Cardiac septum (tissue), 1 donor: ENCODE data around the gene CREBBP. TPM values are rescaled to one million over a fixed set of nuclear protein-coding genes. Genes with fewer than 3 reads are reported as not detected.
"Not testable (repeated sequence)": the region's sequence is repeated elsewhere in the genome, so short reads cannot be mapped to it uniquely, and the experiment has no call there.

ENCODE experiments used
- DNase-seq: peaks from one replicate; pipeline ENCODE4 v3.0.0-alpha.2; 2020; ENCODE audit warnings: low spot score
- intact Hi-C: fragments of 100-400 bp; cut with DNase I; formaldehyde crosslinking; loops from one replicate; pipeline ENCODE4 v1.14.0; 2022
- total RNA-seq: library from RNA; stranded (reverse); fragmentation: NEBNext Ultra II Directional; extraction: Animal tissue kit (Norgen Biotek cat#: 25700); gene quantifications from one replicate; pipeline ENCODE4 v1.2.1, GENCODE V29; 2021
- donor health status: DM: no; HTN: no; CAD: no.

The CREBBP gene
- total RNA-seq, 1 donor from 2014 or later: 39.0 TPM

DNA sequence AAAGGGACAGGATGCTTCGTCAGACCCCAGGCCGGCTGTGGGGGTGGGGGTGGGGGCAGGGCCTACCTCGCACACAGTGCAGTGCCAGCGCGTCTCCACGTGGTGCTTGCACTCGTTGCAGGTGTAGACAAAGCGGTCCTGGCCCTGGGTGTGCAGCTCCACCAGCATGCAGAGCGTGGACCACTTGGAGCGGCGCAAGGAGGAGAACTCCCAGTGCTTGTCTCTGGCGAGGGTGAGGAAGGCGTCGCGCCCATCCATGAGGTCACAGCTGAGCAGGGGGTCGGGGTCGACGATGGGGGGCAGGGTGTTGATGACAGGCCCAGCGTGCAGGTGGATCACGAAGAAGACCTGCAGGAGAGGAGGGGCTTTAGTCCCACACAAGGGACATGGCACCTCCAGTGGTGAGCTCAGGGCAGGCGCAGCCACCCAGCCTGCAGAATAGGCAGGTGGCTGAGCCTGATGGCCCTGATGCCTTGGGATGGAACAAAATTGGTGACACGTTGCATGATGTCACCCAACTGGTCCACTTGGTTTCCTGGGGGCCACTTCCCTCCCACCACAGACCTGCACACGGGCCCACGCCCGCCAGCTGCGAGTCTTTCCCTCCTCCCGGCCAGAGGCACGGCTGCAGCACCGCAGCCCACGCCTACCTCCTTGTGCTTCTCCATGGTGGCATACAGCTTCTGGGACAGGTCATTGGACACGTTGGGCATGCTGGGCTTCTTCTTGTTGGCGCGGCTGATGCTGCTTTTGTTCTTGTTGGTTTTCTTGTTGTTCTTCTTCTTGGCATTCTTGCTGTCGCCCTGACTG lies 149.2 kb downstream of the CREBBP start:
- DNase-seq: no peak
- intact Hi-C loops: no loop called here

GRCh38 chr16:3730161-3731125 lies 150.1 kb downstream of the CREBBP start:
- no peak for DNase-seq
- intact Hi-C loops: no loop called here

DNA sequence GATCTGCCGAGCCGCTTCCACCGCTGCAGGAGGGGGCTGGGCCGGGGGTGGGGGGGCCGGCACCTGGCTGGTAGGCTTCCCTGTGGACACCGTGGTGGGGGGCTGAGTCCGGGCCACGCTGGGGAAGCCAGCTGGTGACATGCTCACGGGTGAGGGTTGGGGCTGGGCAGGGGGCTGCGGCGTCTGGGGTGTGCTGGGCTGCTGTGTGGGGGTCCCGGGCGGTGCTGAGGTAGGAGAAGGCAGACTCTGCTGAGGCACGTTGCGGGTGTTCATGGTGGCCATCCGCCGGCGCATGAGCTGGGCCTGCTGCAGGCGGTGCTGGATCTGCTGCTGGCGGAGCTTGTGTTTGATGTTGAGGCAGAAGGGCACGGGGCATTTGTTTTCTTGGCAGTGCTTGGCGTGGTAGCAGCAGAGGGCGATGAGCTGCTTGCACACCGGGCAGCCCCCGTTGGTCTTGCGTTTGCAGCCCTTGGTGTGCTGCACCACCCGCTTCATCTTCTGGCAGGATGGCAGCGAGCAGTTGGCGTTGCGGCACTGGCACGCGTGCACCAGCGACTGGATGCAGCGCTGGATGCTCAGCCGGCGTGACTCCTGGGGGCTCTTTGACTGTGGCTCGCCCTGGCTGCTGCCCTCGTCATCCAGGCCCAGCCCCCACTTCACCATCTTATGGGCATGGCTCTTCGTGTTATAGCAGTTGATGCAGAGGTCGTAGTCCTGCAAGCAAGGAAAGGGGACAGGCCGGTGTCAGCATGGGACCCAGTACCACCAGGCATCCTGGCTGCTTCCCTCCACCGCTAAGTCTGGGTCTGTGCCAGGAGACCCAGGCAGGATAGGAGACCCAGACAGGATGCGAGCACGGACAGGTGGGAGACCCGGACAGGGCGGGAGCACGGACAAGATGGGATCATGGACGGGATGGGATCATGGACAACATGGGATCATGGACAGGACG lies 151.1 kb downstream of the CREBBP start:
- intact Hi-C loops: no loop called here
- no peak for DNase-seq

DNA sequence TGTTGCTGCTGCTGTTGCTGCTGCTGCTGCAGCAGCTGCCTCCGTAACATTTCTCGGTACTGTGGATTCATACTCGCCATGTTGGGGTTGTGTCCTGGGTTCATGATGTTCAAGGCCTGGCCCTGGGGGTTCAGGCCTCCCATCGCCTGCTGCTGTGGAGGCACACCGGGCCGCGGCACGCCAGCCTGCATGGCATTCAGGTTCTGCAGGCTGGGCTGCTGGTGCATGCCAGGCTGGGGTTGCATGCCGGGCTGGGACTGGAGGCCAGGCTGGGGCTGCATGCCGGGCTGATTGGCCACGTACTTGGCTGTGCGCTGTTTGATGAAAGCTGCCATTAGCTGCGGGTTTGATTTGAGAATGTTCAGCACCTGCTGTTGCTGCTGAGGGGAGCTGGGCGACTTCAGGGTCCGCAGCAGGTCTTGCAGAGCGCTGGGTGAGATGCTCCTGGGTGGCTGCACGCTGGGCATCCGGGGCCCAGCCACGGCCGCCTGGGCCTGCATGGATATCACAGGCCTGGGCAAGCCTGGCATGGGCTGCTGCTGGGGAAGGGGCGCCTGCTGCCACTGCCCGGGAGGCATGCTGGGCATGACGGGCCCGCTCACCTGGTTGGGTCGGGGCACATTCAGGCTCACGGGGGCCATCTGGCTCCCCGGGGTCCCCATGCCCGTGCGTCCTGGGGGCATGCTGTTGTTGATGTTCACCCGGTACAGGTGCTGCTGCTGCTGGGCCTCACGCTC lies 151.9 kb downstream of the CREBBP start:
- intact Hi-C loops: no loop called here

DNA sequence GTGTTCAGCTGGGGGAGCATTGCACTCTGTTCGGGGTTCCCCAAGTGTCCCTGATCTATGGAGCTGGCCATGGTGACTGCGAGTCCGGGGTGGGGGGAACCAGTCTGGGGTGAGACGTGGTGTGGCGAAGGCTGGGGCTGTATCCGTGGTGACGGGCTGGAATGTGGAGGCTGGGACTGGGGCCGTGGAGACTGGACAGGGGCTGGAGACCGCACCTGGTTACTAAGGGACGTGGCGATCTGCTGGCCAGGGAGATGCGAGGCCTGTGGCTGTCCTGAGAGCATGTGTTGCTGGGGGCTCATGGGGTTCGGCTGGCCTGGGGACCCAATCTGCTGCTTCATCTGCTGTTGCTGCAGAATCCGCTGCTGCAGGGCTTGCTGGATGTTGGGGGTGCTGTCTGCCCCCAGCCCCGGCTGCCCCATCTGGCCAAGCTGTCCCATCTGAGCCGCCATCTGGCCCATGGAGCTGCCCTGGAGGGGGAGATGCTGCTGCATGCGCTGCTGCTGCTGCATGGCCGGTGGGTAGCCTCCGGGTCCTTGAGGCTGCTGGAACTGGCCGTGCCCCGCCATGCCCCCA lies 152.6 kb downstream of the CREBBP start:
- no peak for DNase-seq
- intact Hi-C loops: no loop called here

More for the DNA sequence above, 151.9 kb downstream of the CREBBP start:
- no peak for DNase-seq

DNA sequence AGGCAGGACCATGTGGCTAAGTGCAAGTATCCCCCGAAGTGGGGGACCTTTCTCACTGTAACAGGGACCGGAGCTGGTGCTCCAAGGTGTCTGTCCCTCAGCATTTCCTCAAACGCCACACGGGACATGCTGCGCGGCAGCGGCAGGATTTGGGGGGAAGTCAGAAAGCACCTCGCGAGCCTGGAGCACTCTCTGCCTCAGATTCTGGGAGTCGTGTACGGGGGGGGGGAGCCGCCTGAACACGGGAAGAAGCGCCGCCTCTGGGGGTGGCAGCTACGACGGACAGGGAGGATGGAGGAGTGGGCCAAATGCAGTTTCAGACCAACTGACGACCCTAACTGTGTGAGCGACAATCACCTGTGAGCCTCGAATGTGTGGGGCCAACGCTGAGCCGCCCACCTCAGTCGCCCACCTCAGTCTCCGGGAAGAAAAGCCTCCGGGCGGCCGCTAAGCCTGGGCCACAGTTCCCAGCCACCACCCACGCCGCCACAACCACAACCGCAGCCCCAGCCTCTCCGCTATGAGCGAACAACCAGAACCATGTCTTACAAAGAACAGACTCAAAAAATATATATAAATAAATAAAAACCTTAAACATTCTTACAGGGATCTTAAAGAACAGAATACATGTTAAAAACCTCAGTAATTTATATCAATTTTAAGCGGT lies 154.4 kb downstream of the CREBBP start:
- intact Hi-C loops: no loop called here
- peak; percentile 41 for DNase-seq

DNA sequence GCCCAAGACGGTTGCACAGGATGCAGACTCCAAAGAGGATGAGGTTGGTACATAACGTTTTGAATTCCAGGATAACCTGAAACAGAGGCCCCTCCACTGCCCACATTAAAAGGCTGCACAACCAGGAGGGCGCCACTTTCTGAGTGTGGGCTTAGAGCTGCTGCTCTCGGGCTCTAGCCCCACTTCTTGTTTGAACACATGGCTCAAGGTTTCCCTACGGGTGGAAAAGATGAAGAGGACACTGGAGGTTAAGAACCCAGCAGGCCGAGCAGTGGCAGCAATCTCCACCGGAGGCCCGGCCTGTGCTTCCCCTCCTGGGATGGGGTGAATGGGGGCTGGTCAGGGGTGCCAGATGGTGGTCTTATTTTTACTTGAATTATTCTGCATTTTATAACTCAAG lies 155.2 kb downstream of the CREBBP start:
- intact Hi-C loops: no loop called here
- DNase-seq: peak; percentile 41

DNA sequence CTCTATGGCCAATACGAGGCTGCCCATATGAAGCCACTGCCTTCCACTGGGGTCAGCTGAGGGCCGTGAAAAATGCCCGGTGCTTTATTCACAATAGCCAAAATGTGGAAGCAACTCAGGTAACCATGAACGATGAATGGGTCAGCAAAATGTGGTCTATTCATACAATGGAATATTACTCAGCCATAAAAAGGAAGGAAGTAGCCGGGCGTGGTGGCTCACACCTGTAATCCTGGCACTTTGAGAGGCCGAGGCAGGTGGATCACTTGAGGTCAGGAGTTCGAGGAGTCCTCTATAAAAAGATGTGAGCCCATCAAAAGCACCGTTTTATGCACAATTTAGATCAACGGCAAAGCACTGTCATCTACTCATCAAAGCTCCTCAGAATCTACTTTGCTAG lies 158.0 kb downstream of the CREBBP start:
- intact Hi-C loops: no loop called here
- DNase-seq: peak; percentile 50

DNA sequence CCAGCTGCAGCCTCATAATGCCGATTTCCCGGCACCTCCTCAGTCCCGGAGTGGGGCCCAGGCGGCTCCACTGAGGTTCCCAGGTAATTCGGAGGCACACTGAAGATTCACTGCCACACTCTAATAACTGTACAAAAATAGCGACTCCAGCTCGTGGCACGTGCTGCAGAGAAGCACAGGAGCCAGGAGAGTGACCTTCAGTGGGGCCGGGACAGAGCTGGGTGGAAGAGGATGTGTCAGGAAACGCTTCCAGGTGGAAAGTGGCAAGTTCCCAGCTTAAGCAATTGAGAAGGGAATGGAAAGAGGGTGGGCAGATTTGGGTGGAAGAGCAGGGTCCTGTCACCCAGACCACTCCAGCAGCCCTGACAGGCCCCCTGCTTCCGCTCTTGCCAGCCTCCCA lies 160.1 kb downstream of the CREBBP start:
- DNase-seq: no peak
- intact Hi-C loops: no loop called here

DNA sequence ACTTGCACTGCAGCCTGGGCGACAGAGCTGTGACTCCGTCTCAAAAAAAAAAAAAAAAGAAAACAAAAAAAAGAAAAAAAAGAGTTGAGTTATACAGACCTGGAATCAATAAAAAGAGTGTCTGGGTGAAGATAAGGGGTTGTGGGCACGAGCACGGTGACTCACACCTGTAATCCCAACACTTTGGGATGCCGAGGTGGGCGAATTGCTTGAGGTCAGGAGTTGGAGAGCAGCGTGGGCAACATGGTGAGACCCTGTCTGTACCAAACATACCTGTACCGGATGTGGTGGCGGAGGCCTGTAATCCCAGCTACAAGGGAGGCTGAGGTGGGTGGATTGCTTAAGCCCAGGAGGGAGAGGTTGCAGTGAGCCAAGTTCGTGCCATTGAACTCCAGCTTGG lies 161.9 kb downstream of the CREBBP start:
- intact Hi-C loops: loop anchor here (5.0 kb wide), 1 partner anchor 164 kb away; the partner anchor contains the start of gene CREBBP
- no peak for DNase-seq

DNA sequence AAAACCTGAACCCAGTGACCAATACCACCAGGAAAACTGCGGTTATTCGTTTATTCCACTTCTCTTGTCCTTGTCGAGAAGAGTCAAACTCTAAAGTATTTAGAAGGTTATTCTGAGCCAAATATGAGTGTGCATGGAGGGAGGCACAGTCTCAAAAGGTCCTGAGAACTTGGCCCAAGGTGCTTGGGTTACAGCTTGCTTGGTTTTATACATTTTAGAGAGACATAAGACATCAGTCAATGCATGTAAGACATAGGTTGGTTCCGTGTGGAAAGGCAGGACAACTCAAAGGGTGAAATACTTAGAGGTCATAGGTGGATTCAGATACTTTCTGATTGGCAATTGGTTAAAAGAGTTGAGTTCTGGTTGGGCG lies 162.5 kb downstream of the CREBBP start:
- intact Hi-C loops: loop anchor here (5.0 kb wide), 1 partner anchor 164 kb away; the partner anchor contains the start of gene CREBBP
- DNase-seq: no peak

GRCh38 chr16:3717235-3718018 lies 163.1 kb downstream of the CREBBP start, which contains the start of gene TRAP1:
Gene TRAP1, minus strand, starts transcription at chr16:3717524. Its CDS starts 16 bp downstream, at chr16:3717508.
- DNase-seq: peak; percentile 97
- intact Hi-C loops: loop anchor here (5.0 kb wide), 1 partner anchor 165 kb away; the partner anchor contains the start of gene CREBBP

- DNase-seq: no peak
- intact Hi-C loops: loop anchor here (5.0 kb wide), 1 partner anchor 165 kb away; the partner anchor contains the start of gene CREBBP
Measured at GRCh38 chr16:3716831-3717234, 163.7 kb downstream of the CREBBP start.

DNA sequence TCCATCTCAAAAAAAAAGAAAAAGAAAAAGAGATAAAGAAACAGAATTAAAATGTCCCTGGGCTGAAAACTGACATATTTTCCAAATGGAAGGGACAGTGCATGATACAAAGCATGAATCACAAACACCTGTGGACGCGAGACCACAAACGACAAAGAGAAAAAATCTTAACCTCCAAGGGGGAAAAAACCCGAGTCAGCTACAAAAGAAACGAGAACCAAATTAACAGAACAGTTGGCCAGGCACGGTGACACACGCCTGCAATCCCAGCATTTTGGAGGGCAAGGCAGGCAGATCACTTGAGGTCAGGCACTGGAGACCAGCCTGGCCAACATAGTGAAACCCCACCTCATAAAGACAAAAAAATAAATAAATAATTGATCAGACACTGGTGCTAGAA lies 165.1 kb downstream of the CREBBP start:
- intact Hi-C loops: loop anchor here (5.0 kb wide), 1 partner anchor 167 kb away; the partner anchor contains the start of gene CREBBP
- DNase-seq: no peak

GRCh38 chr16:3714378-3714777 lies 166.1 kb downstream of the CREBBP start:
- DNase-seq, intact Hi-C loops: not testable (repeated sequence)

DNA sequence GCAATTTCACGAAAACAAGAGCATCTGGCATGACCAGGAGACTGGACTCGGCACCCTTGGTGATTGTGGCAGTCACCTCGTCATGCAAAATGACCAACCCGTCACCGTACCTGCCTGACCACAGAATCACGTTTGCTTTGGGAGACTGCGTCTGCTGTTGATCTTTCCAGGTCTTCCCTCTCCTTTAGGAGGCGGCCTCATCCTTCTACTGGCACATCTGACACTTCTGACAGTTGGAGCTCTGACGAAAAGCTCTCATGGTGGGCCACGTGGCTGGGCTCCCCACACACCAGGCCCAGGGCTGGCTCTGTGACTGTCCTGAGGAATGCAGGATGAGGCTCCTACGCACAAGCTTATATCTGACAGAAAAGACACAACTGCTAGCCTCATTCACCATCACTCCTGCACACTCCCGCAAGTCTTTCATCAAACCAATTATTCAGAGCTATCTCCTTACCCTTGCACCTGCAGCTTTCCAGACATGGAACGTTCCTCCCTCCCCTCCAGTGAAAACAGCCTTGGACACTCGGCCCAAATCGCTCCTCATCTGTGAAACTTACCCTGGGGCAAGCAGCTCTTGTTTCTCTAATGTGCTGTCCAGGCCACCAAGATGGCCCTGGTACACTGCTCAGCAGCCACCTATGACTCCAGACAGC lies 166.8 kb downstream of the CREBBP start:
- intact Hi-C loops: no loop called here

More for the DNA sequence above, 166.8 kb downstream of the CREBBP start:
- DNase-seq: no peak
